ENCODE measurements around the gene SIX4. TPM values are rescaled to one million over a fixed set of nuclear protein-coding genes. Genes with fewer than 3 reads are reported as not detected.

The SIX4 gene
- total RNA-seq, 1 experiment from 2014 or later, result 17.3 TPM

- in situ Hi-C loops (cut with HindIII; ENCODE audit: low pct_unique_long_range_greater_than_20kb, low sequenced_read_pairs) (no loop called here), intact Hi-C loops (cut with micrococcal nuclease; ENCODE audit: unreplicated experiment) (no loop called here)
- DNase-seq (ENCODE audit: low read depth, low spot score) (no peak), ATAC-seq (no peak)
- no peaks in the 10 kb centered on the region for H3K36me3 ChIP-seq (ENCODE audit: control insufficient read depth, insufficient read depth, low read length)
- no peaks in the 10 kb centered on the region for H3K27me3 ChIP-seq (ENCODE audit: control insufficient read depth, insufficient read depth, low read length)
- no peak overlapping the region for H3K4me3 ChIP-seq (ENCODE audit: low read depth in 2 of 2, low read length in 2 of 2)
- TF ChIP-seq, protein P1, sequence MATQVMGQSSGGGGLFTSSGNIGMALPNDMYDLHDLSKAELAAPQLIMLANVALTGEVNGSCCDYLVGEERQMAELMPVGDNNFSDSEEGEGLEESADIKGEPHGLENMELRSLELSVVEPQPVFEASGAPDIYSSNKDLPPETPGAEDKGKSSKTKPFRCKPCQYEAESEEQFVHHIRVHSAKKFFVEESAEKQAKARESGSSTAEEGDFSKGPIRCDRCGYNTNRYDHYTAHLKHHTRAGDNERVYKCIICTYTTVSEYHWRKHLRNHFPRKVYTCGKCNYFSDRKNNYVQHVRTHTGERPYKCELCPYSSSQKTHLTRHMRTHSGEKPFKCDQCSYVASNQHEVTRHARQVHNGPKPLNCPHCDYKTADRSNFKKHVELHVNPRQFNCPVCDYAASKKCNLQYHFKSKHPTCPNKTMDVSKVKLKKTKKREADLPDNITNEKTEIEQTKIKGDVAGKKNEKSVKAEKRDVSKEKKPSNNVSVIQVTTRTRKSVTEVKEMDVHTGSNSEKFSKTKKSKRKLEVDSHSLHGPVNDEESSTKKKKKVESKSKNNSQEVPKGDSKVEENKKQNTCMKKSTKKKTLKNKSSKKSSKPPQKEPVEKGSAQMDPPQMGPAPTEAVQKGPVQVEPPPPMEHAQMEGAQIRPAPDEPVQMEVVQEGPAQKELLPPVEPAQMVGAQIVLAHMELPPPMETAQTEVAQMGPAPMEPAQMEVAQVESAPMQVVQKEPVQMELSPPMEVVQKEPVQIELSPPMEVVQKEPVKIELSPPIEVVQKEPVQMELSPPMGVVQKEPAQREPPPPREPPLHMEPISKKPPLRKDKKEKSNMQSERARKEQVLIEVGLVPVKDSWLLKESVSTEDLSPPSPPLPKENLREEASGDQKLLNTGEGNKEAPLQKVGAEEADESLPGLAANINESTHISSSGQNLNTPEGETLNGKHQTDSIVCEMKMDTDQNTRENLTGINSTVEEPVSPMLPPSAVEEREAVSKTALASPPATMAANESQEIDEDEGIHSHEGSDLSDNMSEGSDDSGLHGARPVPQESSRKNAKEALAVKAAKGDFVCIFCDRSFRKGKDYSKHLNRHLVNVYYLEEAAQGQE (IDR thresholded peaks at IDR 0.05; ENCODE audit: insufficient read depth in 1 of 2, low read depth in 2 of 2, low read length in 1 of 2), result no peak
- TF ChIP-seq TCF7L2 (IDR thresholded peaks at IDR 0.05; ENCODE audit: low read depth, low read length), result no peak
- no peak for TF ChIP-seq SIN3A (IDR thresholded peaks at IDR 0.05; ENCODE audit: borderline replicate concordance, insufficient read depth, low read depth, low read length)
- TF ChIP-seq POLR2AphosphoS5 (IDR thresholded peaks at IDR 0.05; ENCODE audit: low read depth, low read length), result no peak
- no peak for TF ChIP-seq CTCF (IDR thresholded peaks at IDR 0.05)
- ChIA-PET POLR2A (no interaction called here), CTCF (no interaction called here)
- BruUV-seq (replicated peaks), result no TSS peak
- H3K4me1 ChIP-seq (ENCODE audit: control insufficient read depth, insufficient read depth, low read length), result peaks cover 11% of the 10 kb centered on the region
- no peak overlapping the region for H3K27ac ChIP-seq (ENCODE audit: low read length)
- no peaks in the 10 kb centered on the region for H3K9me3 ChIP-seq (ENCODE audit: control insufficient read depth, insufficient read depth, low read depth, low read length)
Measured at GRCh38 chr14:60662982-60663381, 61.2 kb downstream of the SIX4 start.

- H3K9me3 ChIP-seq (ENCODE audit: control insufficient read depth, insufficient read depth, low read depth, low read length), result no peaks in the 10 kb centered on the region
- H3K4me1 ChIP-seq (ENCODE audit: control insufficient read depth, insufficient read depth, low read length), result peaks cover 11% of the 10 kb centered on the region
- no peak overlapping the region for H3K27ac ChIP-seq (ENCODE audit: low read length)
- no peak overlapping the region for H3K4me3 ChIP-seq (ENCODE audit: low read depth in 2 of 2, low read length in 2 of 2)
- in situ Hi-C loops (cut with HindIII; ENCODE audit: low pct_unique_long_range_greater_than_20kb, low sequenced_read_pairs) (no loop called here), intact Hi-C loops (cut with micrococcal nuclease; ENCODE audit: unreplicated experiment) (no loop called here)
- POLR2A ChIA-PET, result no interaction called here
- CTCF ChIA-PET, result no interaction called here
- no peaks in the 10 kb centered on the region for H3K36me3 ChIP-seq (ENCODE audit: control insufficient read depth, insufficient read depth, low read length)
- ATAC-seq (no peak), DNase-seq (ENCODE audit: low read depth, low spot score) (no peak)
- no TSS peak for BruUV-seq (replicated peaks)
- no peaks in the 10 kb centered on the region for H3K27me3 ChIP-seq (ENCODE audit: control insufficient read depth, insufficient read depth, low read length)
- TF ChIP-seq POLR2AphosphoS5 (IDR thresholded peaks at IDR 0.05; ENCODE audit: low read depth, low read length) (no peak), SIN3A (IDR thresholded peaks at IDR 0.05; ENCODE audit: borderline replicate concordance, insufficient read depth, low read depth, low read length) (no peak), TCF7L2 (IDR thresholded peaks at IDR 0.05; ENCODE audit: low read depth, low read length) (no peak)
Measured at GRCh38 chr14:60661721-60662120, 62.4 kb downstream of the SIX4 start.

Other genes with a start within 250 kb of the SIX4 start
- 0.08 TPM for gene C14orf39, start 238.3 kb downstream of the SIX4 start, total RNA-seq (2021; ENCODE audit: unreplicated experiment)
- not detected for gene SIX6, start 215.2 kb downstream of the SIX4 start, total RNA-seq (2021; ENCODE audit: unreplicated experiment)
- gene SIX1, start 74.9 kb downstream of the SIX4 start, total RNA-seq (2021; ENCODE audit: unreplicated experiment), result 7.4 TPM
- 29.4 TPM for gene MNAT1, start 10.4 kb upstream of the SIX4 start, total RNA-seq (2021; ENCODE audit: unreplicated experiment)

All from Panc1 (cell line).